HG03342 (cell line): Measurements from ENCODE around the gene PRXL2B.

ENCODE experiments used
- ATAC-seq: cut with Tn5 transposase; IDR thresholded peaks from one replicate; pipeline ENCODE4 v1.9.1; 2021; ENCODE audit warnings: mild to moderate bottlenecking, moderate library complexity; ENCODE audit not compliant: unreplicated experiment

PRXL2B gene

GRCh38 chr1:2596530-2597333 lies 10.2 kb downstream of the PRXL2B start:
- ATAC-seq, result no peak

DNA sequence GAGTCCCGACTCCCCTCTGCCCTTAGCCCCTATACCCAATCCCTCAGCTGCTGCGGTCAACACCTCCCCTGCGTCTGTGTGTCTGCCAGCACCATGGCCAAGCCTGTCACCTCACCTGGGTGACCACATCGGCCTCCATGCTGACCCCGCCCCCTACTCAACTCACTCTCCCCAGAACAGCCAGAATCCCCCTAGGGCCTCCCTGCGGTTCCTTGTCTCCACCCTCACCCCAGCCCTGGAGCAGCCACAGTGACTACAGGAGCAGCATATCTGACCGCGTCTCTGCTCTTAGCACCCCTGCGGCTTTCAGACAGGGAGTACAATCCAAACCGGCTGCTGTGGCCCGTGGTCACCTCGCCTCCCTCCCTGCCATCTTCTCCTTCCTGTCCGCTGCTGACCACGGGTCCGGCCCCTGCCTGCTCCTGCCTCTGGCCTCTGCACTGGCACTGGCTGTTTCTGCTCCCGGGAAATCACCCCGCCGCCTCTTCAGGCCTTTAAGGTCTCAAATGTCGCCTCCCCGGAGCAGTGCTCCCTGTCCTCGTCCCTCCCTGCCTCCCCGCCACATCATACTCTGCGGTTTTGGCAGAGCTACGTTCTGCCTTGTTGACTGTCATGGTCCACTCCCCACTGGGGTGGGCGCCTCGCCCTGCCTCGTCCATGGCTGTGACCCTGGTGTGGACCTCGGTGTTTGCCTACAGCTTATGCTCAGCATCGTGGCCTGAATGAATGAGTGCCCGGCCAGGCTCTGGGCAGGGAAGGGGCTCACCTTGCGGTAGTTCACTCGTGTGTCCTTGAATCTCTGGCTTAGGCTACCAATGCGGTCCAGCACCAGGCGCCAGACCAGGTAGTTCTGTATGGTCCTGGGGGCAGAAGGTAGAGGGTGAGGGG lies 11.1 kb downstream of the PRXL2B start:
- ATAC-seq, result no peak

- no peak for ATAC-seq
These were observed 11.9 kb downstream of the PRXL2B start for GRCh38 chr1:2598329-2598931.

DNA sequence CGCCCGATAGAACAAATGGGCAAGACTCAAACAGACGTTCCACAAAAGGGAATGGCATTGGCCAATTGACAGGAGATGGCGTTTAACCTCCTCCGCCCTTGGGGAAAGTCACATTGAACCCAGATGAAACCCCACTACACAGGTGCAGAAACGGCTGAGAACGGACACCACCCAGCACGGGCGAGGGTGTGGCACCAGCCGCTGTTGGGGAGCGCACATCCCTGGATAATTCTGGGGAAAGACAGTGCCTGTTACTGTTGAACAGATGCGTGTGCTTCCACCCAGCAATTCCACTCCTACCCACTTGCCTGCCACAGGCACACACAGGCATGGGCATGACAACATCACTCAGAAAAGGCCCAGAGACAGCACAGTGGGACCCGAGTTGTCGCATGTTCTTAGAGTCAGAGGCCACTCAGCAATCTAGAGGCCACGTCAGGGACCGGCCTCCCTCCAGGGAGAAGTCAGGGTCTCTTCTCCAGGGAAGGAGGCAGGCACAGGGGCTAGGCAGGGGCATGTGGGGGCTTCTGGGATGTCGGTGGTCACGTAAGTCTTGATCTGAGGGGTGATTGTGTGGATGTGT lies 15.2 kb downstream of the PRXL2B start:
- ATAC-seq, result no peak

GRCh38 chr1:2602311-2602835 lies 15.8 kb downstream of the PRXL2B start:
- no peak for ATAC-seq

- no peak for ATAC-seq
These were observed 16.4 kb downstream of the PRXL2B start for GRCh38 chr1:2602866-2603520.

GRCh38 chr1:2603521-2604155 lies 17.1 kb downstream of the PRXL2B start:
- ATAC-seq, result no peak

DNA sequence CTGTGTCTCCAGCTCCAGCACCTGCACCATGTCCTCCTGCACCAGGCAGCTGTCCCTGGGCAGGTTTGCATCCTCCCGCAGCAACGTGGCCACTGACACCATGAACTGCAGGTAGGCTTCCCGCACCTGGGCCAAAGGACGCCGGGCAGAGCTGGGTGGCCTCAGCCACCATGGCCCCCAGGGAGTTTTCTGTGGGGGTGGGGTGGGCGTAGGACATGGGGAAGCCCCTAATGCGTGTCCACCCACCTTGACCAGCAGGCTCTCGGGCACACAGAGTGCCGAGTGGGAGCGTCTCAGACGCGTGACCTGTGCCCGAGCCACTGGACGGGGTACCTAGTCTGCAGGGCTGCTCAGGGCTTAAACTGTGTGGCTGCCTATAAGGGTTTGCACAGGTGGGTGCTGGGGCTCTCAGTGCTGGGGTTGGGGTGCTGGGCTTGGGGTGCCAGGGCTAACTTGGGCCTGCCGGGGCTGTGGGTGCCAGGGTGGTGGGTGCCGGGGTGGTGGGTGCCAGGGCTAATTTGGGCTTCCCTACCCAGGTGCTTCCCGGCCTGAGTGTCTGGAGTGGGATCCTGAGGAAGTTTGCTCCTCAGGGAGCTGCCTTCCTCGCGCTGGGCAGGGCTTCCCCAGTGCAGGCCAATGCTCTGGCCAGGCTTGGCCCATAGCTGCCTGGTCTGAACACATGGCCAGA lies 17.7 kb downstream of the PRXL2B start:
- no peak for ATAC-seq

DNA sequence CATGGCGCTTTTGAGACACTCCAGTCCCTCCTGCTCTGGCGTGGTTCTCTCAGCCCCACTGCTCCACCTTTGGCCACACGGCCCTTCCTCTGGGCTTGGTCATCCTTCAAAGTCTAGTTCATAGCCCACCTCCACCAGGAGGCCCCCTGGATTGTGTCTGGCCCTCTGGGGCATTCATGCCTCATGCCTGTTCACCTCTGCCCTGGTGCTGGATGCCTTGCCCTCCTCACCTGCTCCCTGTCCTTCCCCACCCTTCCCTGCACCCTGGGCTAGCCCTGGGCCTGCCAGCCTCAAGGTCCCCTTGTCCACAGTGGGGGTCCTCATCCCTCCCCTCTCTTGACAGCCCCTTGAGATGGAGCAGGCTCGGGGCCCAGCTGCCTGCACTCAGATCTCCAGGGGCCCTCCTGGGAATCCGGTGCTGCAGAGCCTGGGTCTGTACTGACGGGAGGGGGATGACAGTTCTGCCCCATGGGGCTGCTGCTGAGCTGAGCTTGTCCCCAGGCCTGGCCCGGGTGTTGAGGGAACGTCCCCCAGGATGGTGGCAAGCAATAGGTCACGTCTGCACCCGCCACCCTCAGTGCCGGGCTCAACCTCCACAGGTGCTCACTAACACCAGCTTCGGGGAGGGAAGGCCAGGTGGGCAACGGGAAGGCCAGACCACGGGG lies 18.4 kb downstream of the PRXL2B start:
- ATAC-seq, result no peak

DNA sequence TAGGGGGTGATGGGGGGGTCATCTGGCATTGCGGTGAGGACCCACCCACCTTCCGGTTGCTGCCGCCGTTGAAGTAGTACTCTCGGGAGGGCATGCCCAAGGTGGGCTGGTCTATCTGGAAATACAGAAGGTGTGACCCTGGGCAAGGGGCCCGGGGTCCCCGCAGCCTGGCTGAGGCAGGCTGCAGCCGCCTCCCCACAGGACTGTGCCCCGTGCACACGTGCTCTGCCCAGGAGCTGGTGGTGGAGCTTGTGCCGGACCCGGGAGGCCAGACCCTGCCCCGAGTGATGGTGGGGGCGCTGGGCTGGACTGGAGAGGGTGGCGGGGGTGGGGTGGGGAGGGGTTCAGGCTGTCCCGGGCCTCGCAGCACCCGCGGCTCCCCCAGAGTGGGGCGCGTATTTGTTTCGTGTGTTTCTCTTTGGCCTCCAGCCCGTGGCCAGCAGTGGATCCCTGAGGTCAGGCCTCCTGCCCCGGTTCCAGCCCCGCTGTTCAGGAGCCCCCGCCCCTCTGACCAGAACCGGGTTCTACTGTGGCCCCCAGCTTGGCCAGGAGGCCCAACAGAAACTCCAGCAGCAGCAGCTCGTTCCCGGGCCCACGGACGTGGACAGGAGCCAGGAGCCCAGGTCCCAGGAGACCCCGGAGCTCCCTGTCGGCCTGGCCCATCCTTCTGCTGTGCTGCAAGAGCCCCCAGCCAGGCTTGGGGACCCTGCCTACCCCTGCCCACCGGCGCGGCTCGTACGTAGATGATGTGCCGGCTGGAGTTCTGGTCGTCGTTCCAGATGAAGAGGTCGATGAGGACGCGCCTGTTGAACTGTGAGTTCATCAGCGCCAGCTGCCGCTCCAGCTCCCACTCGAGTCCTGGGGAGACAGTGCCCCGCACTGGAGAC lies 19.2 kb downstream of the PRXL2B start:
- ATAC-seq, result no peak

GRCh38 chr1:2606396-2606880 lies 19.9 kb downstream of the PRXL2B start:
- ATAC-seq, result no peak

GRCh38 chr1:2606881-2607621 lies 20.5 kb downstream of the PRXL2B start:
- ATAC-seq, result no peak

DNA sequence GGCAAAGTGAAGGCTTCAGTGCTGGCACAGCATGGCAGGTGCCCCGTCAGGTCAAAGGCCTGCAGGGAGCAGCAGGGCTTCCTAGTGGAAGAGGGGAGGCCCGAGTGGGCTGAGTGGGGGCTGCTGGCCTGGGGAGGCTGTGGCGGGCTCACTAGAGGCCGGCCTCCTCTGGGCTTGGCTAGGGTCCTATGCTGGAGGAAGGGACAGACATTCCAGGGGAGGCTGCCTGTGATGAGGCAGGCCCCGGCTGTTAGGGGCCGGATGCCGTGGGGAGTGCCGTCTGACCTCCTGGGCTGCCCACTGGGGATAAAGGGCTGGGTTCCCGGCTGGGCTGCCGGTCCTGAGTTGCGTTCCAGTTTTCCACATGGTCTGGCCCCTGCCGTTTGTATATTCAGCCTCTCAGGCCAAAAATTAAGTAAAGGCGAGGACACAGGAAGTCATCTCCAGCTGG lies 21.1 kb downstream of the PRXL2B start:
- ATAC-seq, result no peak

DNA sequence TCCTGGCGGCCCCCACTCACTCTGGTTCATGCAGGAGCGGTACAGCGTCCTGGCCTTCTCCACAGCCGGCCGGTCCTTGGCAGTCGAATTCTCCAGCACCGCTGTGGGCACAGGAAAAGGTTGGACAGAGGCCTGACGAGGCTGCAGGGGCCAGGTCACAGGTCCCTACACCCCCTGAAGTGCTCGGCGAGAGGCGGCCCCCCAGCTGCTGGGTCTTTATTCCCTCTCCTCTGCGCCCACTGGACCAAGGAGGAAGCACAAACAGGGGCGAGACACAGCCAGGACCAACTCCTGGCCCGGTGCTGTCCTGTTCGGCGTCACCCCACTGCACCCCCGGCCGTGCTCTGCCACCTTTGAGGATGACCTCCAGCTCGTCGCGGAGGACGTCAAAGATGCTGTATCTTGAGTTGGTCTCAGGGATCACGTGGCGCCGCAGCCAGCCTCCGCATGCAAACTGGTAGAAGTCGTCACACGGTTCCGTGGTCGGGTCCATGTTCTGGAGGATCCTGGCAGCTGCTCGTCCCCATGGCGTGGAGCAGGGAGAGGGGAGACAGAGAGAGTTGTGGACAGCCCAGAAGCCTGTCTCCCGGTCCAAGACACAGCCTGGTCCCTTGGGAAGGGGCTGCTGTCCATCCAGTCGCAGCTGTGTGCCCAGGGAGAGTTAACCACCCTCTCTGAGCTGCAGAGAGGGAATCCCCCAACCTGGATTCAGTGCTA lies 22.9 kb downstream of the PRXL2B start:
- ATAC-seq, result no peak

DNA sequence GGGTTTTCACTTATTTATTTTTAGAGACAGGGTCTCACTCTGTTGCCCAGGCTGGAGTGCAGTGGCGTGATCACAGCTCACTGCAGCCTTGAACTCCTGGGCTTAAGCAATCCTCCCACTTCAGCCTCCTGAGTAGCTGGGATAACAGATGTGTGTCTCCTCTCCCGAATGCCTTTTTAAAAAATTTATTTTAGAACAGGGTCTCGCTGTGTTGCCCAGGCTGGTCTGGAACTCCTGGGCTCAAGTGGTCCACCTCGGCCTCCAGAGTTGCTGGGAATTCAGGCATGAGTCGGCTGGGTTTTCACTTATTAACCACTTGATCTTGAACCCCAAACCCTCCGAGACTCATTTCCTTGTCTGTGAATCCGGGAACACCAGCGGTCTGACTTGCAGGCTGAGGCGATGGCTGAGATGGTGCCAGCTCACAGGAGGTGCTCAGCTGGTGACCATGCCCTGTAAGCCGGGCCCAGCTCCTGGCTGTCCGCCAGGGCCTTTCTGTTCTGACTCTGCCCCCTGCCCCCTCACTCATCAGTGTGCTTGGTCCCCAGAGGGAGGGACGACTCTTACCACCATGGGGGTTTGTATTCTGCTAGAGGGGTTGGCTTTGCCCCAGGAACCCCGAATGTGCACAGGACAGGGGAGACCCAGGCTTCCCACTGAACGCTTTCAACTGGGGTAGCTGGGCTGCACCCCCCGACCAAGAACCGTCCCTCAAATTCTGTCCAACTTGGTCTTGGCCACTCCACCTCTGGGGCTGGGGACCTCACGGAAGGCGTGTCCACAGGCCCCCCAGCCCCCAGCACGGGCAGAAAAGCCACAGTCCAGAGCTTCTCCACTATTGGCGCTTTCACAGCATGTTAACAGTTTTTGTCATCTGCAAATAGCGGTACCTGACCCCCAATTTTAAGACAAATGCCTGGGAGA lies 23.7 kb downstream of the PRXL2B start:
- no peak for ATAC-seq
